GM18517 (cell line): ENCODE data around the gene GRAMD4.

Experiments used
- ATAC-seq: cut with Tn5 transposase; IDR thresholded peaks from one replicate; pipeline ENCODE4 v1.9.1; 2021; ENCODE audit warnings: mild to moderate bottlenecking, moderate library complexity; ENCODE audit not compliant: unreplicated experiment

Gene GRAMD4

GRCh38 chr22:46653596-46653995 is 33.4 kb downstream of the GRAMD4 start:
- no peak for ATAC-seq

GRCh38 chr22:46654426-46654825 is 34.2 kb downstream of the GRAMD4 start:
- ATAC-seq: no peak

GRCh38 chr22:46654927-46655595 is 34.9 kb downstream of the GRAMD4 start:
- no peak for ATAC-seq

- no peak for ATAC-seq
Observed at GRCh38 chr22:46655861-46656608, 35.8 kb downstream of the GRAMD4 start.

- ATAC-seq: no peak
Observed at GRCh38 chr22:46656856-46657654, 36.9 kb downstream of the GRAMD4 start.

GRCh38 chr22:46657655-46657953 is 37.4 kb downstream of the GRAMD4 start:
- no peak for ATAC-seq

- ATAC-seq: no peak
Observed at GRCh38 chr22:46657996-46658947, 38.1 kb downstream of the GRAMD4 start.

GRCh38 chr22:46659059-46659790 is 39.0 kb downstream of the GRAMD4 start:
- no peak for ATAC-seq

- no peak for ATAC-seq
Observed at GRCh38 chr22:46659791-46660186, 39.6 kb downstream of the GRAMD4 start.

GRCh38 chr22:46660604-46661201 is 40.5 kb downstream of the GRAMD4 start:
- no peak for ATAC-seq

GRCh38 chr22:46661221-46661851 is 41.1 kb downstream of the GRAMD4 start:
- ATAC-seq: no peak

GRCh38 chr22:46662226-46662625 is 42.0 kb downstream of the GRAMD4 start:
- no peak for ATAC-seq

- no peak for ATAC-seq
Observed at GRCh38 chr22:46663001-46663400, 42.8 kb downstream of the GRAMD4 start.

GRCh38 chr22:46663436-46664100 is 43.4 kb downstream of the GRAMD4 start:
- no peak for ATAC-seq

- ATAC-seq: no peak
Observed at GRCh38 chr22:46664301-46664855, 44.2 kb downstream of the GRAMD4 start.

GRCh38 chr22:46665151-46665695 is 45.0 kb downstream of the GRAMD4 start:
- no peak for ATAC-seq

GRCh38 chr22:46665751-46666280 is 45.6 kb downstream of the GRAMD4 start:
- ATAC-seq: no peak
